HG02970 (cell line): ENCODE measurements around the gene IQCK.

ENCODE experiments used
- ATAC-seq: cut with Tn5 transposase; IDR thresholded peaks from one replicate; pipeline ENCODE4 v1.9.1; 2021; ENCODE audit warnings: mild to moderate bottlenecking, moderate library complexity, moderate number of reproducible peaks; ENCODE audit not compliant: unreplicated experiment, low FRiP score

IQCK gene

GRCh38 chr16:19853742-19854542, 135.9 kb downstream of the IQCK start:
- ATAC-seq: no peak

- no peak for ATAC-seq
These were observed 136.4 kb downstream of the IQCK start for GRCh38 chr16:19854543-19854876.

- ATAC-seq: no peak
These were observed 138.0 kb downstream of the IQCK start for GRCh38 chr16:19856120-19856519.

GRCh38 chr16:19857593-19858339, 139.7 kb downstream of the IQCK start:
- ATAC-seq: no peak

DNA sequence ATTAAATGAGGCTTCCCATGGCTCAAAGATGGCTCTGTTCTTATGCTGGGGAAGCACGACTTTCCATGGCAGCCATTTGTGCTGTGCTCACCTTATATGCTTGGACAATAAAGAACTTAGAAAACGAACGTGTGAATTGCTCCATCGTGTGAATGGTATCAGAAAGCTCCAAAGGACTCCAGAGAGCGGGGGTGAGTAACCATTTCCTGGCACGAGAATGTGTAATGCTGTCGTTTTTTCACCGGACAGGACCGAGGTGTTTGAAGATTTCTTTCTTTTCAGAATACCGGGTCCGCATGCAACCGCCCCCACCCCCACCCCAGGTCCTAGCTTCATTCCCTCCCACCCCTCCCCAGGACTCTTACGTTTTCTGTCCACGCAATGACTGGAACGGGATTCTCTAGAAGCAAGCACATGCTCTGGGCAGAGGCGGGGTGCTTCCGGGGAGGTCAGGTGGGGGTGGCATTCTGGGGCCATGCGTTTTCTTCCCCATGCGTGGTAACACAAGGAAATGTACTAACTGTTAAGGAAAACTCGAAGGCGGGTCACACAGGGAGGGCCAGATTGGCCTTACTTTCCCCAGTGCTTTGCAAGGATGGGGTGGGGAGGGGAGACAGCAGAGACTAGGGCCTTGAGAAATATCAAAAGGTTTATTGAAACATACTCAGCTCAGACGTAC, 140.4 kb downstream of the IQCK start:
- ATAC-seq: no peak

- ATAC-seq: no peak
These were observed 141.1 kb downstream of the IQCK start for GRCh38 chr16:19859166-19859565.

DNA sequence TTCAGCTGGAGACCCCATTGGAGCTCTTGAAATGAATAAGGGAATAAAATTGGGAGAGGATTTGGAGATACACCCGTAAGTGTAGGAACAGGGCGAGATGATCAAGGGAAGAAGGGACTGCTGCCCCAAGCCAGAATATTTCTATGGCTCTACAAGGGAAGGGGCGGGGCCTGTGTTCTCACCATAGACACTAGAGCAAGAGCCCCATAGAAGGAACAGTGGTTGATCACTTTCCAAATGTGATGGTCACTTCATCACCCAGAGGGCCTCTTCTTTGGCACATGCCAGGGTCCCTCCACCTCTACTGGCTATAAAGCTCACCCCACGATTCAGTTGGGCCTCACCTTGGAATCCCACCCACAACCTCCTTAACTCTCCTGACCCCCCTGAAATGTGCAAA, 141.5 kb downstream of the IQCK start:
- ATAC-seq: no peak

GRCh38 chr16:19860166-19861041, 142.3 kb downstream of the IQCK start:
- ATAC-seq: no peak

GRCh38 chr16:19861133-19861532, 143.1 kb downstream of the IQCK start:
- ATAC-seq: no peak

- ATAC-seq: no peak
These were observed 143.8 kb downstream of the IQCK start for GRCh38 chr16:19861811-19862327.

- ATAC-seq: no peak
These were observed 145.9 kb downstream of the IQCK start for GRCh38 chr16:19863990-19864389.

- no peak for ATAC-seq
These were observed 146.5 kb downstream of the IQCK start for GRCh38 chr16:19864566-19864965.

DNA sequence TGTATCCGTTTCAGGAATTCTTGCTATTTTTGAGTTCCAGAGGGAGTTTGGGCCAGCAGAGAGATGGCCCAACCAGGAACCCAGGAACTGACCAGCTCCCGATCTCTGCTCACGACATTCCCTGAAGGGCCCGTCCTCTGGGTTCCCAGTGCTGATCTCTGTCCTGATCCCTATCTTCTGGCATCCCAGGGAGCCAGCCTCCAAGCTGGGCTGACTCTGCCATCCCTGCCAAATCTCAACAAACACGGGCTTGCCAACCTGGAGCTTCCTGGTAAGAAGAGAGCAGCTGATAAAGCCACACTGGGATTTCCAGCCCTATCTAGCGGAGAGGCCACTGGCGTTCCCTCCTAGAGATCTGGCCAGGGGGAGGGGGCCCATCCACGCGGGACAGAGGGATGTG, 150.3 kb downstream of the IQCK start:
- ATAC-seq: no peak

DNA sequence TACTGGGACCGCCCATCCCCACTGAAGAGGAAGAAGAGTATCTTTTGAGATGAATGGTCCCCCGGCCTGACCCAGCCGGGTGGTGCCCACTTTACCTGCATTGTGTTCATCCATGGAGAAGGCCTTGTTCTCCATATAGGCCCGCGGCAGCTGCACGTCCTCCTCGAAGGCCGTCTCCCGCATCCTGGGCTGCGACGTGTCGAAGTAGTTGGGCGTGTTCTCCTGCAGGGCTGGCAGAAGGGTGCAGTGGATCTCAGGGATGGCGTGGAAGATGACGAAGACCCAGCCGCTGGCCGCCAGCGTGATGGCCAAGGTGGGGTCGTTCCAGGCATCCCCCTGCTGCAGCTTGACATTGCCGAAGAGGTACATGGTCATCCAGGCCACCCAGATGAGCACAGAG, 153.7 kb downstream of the IQCK start:
- no peak for ATAC-seq

- ATAC-seq: no peak
These were observed 154.2 kb downstream of the IQCK start for GRCh38 chr16:19872179-19872863.

DNA sequence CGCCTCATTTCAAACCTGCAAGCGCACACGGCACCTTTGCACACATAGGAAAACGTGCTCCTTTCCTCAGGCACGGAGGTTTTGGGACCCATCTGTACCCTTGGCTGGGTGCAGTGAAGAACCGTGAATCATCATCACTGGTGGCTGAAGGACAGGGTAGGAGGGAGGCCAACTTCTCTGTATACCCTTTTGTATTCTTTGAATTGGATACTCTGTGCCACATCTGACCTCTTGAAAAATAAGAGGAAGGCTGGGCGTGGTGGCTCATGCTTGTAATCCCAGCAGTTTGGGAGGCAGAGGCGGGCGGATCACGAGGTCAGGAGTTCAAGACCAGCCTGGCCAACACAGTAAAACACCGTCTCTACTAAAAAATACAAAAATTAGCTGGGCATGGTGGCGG, 154.9 kb downstream of the IQCK start:
- no peak for ATAC-seq

DNA sequence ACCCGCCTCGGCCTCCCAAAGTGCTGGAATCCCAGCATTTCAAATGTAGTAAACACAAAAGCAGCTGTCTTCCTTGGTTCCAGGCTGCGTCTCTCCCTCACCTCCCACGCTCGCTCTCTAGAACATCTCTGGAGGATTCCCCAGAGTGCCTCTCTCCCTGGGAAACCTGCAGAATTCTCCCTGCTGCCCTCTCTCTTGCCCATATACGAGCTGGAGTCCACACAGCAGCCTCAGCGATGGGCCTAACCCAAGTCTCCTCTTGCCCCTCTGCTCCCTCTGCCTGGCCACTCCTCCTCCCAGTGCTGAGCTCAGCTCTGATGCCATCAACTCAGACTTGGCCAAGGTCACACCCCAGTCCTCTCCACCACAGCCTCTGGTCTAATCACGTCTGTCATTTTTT, 156.0 kb downstream of the IQCK start:
- ATAC-seq: no peak

GRCh38 chr16:19874851-19875546, 156.9 kb downstream of the IQCK start:
- no peak for ATAC-seq

DNA sequence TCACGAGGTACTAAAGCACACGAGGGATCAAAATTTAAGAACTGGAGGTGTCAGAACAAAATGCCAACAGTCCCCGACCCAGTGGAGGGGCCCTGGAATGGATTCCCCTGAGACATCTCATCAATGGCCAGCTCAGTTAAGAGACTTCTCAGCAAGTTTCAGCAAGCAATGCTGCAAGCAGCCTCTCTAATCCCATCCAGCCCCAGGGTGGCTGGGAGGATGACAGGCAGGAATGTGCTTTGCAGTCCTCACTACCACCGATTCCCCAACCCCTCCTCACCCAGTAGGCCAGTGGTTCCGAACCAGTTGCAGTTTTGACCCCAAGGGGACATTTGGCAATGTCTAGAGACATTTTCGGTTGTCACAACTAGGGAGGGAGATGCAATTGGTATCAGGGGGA, 157.8 kb downstream of the IQCK start:
- no peak for ATAC-seq
